GM21717 (cell line): ENCODE results near the gene TEN1.
"Not testable (repeated sequence)": the region's sequence is repeated elsewhere in the genome, so short reads cannot be mapped to it uniquely, and the experiment has no call there.

ENCODE experiments used
- ATAC-seq: cut with Tn5 transposase; IDR thresholded peaks from one replicate; pipeline ENCODE4 v1.9.1; 2021; ENCODE audit warnings: mild to moderate bottlenecking, moderate library complexity; ENCODE audit not compliant: unreplicated experiment

TEN1 gene

DNA sequence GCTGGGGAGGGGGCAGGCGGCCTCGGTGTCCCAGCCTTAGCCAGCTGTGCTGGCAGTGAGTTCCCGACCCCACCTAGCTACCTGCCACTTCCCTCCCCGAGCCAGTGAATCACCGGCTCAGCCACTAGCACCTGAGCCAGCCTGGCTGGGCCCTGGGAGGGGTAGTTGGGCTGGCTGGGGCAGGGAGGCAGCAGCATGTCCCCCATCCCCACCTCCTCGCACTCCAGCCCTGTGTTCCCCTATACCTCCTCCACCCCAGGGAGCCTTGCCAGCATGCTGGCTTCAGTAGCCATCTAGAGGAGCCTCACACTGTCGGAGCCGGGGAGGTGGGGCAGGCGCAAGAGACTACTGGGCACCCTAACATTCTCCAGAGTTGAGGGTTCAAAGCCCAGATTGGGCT, 45.3 kb downstream of the TEN1 start:
- ATAC-seq: no peak

DNA sequence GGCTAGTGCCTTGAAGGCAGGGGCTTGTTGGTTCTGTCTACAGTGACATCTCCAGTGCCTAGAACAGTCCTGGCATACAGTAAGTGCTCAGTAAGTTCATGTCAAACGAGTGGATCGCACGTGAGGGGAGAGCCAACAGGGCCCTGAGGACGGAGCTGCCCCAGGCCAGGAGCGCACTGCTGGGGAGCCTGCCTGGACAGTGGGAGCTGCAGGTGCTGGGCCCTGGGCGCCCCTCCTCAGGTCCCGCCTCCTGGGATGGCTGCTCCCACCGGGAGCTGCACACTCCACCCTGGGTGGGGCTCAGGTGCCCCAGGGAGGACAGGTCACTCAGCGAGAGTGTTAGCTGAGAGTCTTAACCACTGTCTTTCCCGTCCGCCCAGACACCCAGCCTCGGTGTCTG, 46.3 kb downstream of the TEN1 start:
- no peak for ATAC-seq

DNA sequence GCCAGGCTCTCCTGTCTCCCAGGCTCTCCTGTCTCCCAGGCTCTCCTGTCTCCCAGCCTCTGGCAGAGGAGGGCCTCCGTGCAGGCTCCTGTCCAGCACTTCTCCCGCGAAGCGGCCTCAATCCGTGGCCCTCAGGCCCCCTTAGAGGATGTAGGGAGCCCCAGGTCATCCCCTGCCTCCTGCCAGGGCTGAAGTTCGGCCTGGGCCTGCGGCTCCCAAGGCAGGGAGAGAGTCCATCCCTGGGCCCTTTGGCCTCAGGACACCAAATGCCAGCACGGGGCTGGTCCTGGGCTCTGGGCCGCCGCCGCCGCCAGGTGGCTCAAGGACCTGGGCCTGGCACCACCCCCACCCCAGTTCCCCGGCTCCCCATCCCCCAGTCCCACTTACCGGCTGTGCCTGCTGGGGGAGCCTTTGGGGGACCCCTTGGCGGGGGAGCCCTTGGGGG, 47.7 kb downstream of the TEN1 start:
- no peak for ATAC-seq

DNA sequence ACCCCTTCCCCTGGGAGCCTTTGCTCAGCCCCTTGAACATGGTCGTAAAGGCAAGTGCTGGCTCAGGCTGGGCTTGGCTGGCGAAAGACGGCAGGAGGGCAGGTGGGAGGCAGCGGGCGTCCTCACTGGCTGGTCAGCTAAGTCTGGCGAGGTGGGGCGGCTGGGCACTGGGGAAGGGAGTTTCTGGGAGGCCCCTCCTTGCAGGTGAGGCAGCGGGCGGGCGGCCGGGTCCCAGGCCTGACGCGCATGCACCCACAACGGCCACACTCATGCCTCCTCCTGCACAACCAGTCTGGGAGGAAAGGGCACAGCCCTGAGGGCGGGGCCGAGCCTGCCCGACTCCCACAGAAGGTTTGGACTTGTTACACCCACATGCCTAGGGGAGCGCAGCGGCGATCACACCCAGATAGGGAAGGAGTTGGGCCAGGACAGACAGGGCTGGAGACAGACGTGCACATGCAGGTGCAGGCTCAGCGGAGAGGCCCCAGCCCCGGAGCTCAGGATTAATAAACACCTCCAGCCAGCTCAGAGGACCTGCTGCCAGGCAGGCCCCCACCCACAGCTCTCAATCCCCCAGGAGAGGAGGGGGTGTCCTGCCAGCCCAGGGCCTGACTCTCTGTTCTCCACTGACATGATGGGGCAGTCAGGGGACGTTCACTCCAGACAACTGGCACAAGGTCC, 48.3 kb downstream of the TEN1 start, which contains the start of gene EVPL:
EVPL (minus strand) TSS at position 148 of the 681 bp plus-strand sequence; CDS start at position 40, 108 bp downstream.
- ATAC-seq: no peak

DNA sequence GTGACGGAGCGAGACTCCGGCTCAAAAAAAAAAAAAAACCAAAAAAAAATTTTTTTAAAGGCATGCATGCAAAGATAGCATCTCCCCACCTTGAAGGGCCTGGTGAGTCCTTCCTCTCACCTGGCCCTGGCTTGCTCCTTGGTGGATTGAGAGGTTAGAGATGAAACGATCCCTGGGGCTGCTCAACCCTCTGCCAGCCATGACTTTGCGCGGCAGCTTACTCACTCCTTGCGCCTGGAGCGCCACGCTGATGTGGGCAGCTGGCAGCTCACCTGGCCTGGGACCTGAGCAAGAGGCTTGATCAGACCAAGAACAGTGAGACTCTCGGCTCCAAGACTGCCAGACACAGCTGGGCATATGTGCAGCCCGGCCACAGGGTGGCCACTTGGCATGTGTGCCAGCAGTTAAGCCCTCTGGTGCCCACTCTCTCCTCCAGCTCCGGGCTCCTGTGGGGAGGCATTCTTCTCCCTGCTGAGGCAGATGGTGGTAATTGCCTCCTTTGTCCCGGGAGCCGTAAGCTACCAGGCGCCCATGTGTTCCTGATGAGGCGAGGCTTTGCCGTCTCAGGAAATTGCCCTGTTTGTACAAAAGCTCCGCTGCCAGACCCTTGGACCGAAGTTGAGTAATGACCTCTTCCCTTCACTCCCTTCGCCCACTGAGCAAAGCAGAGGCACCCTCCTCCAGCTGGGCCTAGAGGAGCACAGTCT, 53.2 kb downstream of the TEN1 start:
- no peak for ATAC-seq

DNA sequence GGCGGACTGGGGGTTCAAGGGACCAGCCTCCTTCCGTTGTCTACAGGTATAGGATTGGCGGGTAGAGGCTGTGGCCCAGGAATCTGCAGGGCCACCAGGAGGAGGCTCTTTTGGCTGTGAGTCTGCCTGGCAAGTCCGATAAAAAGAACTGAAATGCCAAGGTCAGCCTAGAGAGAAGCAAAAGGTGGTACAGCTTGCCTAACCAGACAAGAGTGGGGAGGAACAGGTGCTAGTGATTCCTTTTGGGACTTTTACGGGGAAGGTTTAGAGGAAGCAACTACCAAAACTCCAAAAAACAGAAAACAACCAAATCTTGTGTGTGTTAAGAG, 53.7 kb downstream of the TEN1 start:
- no peak for ATAC-seq

DNA sequence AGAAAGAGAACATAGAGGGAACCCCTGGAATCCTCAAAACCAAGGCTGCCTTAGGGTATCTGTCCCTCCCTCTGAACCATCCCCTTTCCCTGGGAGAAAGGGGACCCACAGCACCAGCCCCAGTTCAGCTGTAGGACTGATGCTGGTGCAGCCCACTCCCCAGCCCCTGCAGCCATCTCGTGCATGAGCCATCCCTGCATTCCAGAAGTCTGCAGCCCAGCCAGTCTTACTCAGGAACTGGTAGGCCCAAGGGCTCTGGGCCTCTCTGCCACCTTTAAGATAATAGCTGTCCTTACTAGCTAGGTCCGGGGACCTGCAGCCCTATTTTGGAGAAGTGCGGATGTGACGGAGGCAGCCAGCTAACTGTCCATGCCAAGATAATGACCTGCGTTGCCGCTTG, 54.1 kb downstream of the TEN1 start:
- ATAC-seq: no peak

DNA sequence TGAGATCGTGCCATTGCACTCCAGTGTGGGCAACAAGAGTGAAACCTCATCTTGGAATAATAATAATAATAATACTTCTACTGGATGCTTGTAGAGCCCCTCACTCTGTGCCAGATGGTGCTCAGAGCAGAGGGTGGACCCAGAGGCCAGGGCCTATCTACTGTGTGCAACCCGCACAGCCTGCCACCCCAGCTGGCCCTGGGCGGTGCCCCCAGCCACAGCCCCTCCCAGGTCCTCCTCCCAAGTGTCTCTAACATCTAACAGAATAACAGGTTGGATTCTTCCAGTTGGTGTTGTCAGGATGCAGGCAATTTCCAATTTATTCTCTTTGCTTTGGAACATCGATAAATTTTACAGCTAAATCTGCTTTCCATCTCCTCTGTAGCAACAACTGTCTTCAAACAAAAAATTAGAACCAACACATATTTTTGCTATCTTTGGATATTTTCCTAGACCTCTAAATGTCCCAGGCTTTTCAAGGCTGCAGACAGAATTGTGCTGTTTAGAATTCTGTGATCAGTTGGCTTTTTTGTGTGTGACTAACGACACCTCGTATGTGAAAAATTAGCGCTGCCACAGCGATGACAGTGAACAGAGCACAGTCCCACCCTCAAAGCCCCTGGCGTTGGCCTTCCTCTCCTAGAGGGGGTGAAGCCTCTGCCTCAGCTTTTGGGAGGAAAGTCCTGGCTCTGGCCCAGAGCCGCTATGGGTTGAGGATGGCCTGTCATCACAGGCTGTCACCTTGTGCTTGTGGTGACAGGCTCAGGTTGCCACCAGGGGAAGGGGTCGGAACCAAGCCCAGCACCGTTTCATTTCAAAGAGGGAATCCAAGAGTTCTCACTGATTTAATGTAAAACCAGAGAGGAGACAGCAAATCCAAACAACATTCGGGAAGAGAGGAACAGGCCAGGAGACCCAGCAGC, 55.6 kb downstream of the TEN1 start:
- no peak for ATAC-seq

DNA sequence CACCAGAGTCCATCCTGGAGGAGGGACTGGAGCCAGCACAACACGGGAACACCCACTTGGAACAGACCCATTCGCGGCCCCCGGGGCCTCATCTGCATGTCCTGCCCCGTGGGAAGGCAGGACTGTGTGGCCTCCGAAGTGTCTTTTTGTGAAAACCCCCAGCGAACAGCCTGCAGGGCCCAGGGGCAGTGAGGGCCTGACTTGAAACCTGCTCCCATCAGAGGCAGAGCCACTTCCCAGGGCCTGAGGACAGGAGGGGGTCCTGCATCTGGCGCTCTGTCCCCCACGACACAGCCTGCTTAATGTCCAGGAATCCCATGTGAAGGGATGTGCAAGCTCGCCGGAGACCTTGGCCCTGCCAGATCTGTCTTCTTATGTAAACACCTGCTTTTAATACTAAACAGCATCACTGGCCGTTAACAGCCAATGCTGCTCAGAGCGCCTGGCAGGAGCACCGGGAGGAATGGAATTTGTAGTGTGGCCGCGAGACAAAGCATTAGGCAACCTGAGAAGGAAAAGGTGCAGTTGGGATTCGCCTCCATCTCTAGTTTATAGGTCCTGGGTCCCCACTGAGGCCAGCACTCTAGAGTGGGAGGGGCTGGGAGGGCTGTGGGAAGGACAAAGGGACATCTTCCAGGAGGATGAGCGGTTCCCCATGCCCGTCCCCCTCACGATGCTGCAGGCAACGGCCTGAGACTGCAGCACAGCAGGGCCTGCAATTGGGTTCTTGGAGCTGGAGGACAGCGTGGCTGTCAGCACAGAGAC, 57.6 kb downstream of the TEN1 start:
- ATAC-seq: no peak

DNA sequence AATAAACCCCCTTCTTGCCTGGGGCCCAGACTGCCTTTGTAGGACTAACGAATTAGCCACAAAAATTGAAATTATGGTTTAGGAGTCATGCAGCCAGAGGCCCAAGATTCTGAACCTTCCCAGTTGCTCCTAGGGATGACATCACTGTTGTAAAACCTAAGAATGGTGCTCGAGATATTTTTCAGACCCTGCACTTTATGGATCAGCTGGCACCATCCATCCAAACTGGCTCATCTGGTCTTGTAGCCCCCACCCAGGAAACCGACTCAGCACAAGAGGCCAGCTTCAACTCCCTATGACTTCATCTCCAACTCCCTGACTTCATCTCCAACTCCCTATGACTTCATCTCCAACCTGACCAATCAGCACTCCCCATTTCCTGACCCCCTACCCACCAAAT, 59.0 kb downstream of the TEN1 start:
- no peak for ATAC-seq

DNA sequence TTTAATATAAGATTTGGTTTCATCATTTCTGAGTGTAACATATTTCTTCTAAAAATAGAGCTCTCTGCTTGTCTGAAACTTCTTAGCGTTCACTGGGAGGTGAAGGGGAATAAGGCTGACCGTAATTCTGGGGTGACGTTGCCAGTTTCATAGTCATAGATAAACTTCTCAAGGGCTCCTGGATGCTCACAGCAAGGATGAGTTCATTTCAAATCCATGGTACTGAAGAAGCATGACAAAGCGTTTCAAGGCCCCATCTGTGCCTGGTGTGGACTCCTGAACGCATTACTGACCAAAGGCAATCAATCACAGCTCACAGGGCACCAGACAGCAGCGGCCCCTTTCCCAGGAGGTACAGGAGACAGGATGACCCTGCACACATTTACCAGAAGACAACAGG, 60.1 kb downstream of the TEN1 start:
- no peak for ATAC-seq

DNA sequence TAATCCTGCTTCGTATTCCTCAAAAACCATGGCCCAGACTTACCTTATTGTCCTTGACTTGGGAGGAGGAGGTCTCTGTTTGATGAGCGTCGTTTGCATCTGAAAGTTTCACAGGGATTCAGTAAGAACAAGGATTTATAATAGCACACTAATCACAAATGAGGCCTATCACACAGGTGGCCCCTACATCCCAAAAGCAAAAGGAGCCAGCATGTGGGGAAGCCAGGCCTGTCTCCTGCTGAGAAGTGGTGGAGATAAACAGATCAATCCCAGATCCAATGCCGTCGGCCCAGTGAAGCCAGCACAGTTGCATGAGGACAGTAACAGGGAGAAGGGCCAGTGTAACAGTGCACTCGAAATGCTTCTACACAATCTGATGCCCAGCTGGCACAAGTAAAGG, 61.3 kb downstream of the TEN1 start:
- ATAC-seq: no peak

DNA sequence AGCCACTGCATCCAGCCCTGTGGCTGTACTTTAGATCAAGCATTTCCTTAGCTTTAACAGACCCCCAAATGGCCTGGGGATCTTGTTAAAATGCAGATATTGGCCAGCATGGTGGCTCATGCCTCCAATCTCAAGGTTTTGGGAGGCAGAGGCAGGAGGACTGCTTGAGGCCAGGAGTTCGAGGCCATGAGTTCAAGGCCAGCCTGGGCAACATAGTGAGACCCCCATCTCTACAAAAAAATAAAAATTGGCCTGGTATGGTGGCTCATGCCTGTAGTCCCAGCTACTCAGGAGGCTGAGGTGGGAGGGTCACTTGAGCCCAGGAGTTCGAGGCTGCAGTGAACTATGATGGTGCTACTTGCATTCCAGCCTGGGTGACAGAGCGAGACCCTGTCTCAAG, 63.8 kb downstream of the TEN1 start:
- ATAC-seq: not testable (repeated sequence)

DNA sequence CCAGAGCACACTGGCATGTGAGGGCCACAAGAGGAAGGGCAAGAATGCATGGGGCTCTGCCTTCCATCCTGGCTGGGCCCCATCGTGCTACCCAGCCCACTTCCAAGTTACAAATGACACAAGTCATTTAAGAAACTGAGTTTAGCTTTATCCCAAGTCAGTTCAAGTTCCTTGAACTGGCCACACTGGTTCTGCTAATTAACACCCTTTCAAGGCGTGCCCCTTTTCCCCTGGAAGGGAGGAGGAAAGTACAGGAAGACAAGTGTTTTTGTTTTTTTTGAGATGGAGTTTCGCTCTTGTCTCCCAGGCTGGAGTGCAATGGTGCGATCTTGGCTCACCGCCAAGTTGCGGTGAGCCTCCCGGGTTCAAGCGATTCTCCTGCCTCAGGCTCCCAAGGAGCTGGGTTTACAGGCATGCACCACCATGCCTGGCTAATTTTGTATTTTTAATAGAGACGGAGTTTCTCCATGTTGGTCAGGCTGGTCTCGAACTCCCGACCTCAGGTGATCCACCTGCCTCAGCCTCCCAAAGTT, 65.5 kb downstream of the TEN1 start:
- ATAC-seq: not testable (repeated sequence)

DNA sequence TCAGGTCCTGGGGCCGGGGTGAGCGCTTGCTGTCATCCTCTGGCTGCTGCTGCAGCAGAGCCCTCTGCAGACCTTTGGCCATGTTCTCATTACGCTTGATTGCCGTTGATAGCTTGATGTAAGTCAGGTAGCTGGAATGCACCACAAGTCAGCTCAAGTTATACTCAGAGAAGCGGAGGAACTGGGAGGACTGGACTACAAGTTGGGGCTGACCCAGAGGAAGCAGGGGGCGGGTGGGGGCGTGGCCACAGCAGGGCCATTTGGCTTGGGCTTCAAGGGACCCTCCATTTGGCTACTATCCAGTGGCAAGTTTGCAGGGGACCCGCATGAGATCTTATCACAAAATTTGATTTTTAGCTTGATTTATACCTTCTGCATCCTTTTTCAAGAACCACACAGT, 67.0 kb downstream of the TEN1 start:
- no peak for ATAC-seq

DNA sequence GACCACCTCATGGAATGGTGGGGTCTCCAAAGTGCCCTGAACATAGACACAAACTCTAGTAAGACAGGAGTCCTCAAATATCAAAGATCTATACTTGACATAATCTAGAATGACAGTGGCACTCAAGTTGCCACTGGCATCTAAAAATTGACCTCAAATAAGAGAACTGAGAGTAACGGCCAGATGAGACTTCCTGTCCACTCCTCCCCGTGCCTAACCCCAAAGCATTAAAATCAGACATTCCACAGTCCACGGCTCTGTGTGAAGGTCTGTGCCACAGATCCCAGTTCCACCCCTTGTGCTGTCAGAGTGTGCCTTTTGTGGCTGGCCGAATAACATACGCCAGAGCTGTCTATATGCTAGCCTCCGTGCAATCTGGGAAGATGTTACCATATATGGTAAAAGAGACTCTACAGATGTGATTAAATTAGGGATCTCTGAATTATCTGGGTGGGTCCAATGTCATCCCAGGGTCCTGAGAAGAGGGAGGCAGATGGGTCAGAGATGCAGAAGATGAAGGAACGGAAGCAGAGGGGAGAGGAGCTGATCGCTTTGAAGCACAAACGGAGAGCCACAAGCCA, 69.1 kb downstream of the TEN1 start:
- ATAC-seq: no peak

DNA sequence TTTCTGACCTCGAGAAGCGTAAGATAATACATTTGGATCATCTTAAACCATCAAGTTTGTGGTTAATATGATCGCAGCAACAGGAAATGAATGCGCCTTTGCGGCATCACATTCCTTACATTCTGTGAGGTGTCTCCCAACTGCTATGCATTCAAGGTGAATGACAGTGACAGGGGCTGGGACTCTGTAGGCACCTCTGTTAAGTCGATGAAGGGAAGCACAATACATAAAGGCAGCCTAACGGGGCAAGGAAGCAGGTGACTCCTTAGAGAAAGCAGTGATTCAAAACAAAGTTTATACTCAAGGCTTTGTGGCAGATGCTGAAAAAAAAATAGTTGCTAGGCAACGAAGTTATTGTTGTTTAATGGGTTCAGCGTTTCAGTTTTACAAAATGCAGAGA, 69.7 kb downstream of the TEN1 start:
- ATAC-seq: no peak

DNA sequence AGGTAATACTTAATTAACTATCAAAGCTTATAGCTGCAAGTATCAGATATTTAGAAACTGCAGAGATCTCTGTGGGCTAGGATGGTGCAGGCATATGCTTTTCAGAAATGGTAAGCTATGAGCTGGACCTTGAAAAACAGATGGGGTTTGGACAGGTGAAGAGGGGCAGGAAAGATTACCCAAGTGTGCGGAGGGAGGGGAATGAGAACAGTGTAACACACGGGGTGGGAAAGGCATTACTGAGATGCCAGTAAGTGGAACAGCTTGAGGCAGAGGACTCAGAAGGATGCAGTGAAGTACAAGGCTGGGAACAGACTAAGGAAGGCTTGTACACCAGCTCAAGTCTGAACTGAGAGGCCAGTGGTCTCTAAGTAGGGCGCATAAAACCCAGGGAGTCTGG, 70.2 kb downstream of the TEN1 start:
- no peak for ATAC-seq

DNA sequence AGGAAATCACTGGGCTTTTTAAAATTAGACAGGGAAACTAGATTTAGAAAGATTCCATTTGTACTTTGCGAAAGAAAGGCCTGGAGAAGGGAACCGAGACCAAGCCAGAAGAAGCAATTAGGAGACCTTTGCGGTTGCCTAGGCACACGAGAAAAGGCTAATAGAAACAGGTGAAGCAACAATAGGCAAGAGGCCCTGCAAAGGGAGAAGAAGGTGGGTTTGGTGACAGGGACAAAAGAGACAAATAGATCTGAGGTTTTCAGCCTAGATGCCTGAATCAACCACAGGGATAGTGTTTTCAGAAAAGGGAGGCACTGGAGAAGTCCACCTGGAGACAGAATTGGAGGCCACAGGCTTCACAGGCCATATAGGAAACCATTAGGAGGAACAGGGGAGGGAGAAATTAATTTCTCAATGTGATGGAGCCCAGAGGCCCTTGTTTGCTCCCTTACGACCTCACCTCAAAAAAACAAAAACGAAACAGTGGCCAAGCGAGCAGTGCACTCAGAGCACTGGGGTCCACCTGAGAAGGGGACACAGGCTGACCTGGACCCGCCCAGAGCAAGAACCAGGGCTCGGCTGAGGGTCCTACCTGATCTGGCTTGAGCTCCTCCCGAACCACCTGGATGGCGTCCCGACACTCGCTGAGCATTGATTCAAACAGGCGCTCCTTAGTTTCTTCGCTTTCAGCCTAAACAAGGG, 70.9 kb downstream of the TEN1 start:
- no peak for ATAC-seq
